HUES64 (cell line): ENCODE results near the gene MAPK14.

Source experiments
- H3K27ac ChIP-seq: 2 replicates; pipeline ENCODE4 v1.7.0; 2013; ENCODE audit warnings: low read depth, low read length, inconsistent platforms
- H3K27me3 ChIP-seq: 2 replicates; pipeline ENCODE4 v1.6.1; 2013; ENCODE audit warnings: mild to moderate bottlenecking, low read length; ENCODE audit not compliant: insufficient read depth
- H3K36me3 ChIP-seq: 2 replicates; pipeline ENCODE4 v1.6.1; 2013; ENCODE audit warnings: mild to moderate bottlenecking, low read length; ENCODE audit not compliant: insufficient read depth
- H3K4me1 ChIP-seq: 2 replicates; pipeline ENCODE4 v1.6.1; 2013; ENCODE audit warnings: mild to moderate bottlenecking, low read length, moderate library complexity; ENCODE audit not compliant: insufficient read depth
- H3K4me3 ChIP-seq: 2 replicates; pipeline ENCODE4 v1.5.1; 2013; ENCODE audit warnings: mild to moderate bottlenecking, low read length, moderate library complexity
- H3K9ac ChIP-seq: 2 replicates; pipeline ENCODE4 v1.6.1; 2013; ENCODE audit warnings: mild to moderate bottlenecking, low read depth, low read length
- H3K9me3 ChIP-seq: 2 replicates; pipeline ENCODE4 v1.6.1; 2013; ENCODE audit warnings: low read depth, low read length; ENCODE audit not compliant: insufficient read depth
- WGBS: fragments of 150-250, 120-280 bp; methylation state at CpG from one replicate; pipeline ENCODE4 v1.1.7; 2013; ENCODE audit warnings: missing lambda C conversion rate; 5-methylcytosine and 5-hydroxymethylcytosine counted together

Gene MAPK14

DNA sequence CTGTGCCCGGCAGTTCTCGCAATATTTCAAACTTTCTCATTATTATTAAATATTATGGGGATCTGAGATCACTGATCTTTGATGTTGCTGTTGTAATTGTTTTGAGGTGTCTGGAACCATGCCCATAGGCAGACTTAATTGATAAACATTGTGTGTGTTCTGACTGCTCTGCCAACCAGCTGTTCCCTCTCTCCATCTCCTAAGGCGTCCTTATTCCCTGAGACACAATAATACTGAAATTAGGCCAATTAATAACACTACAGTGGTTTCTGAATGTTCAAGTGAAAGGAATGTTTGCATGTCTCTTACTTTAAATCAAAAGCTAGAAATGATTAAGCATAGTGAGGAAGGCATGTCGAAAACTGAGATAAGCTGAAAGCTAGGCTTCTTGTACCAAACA, 7.6 kb downstream of the MAPK14 start:
- Histone ChIP-seq H3K36me3 (no peaks in the 10 kb centered on the region), H3K9ac (no peak overlapping the region), H3K27ac (no peak overlapping the region), H3K4me3 (no peak overlapping the region), H3K4me1 (peaks cover 20% of the 10 kb centered on the region), H3K27me3 (no peaks in the 10 kb centered on the region), H3K9me3 (no peaks in the 10 kb centered on the region)
- WGBS = 100% methylated on average over 1 of the region's 4 CpGs

GRCh38 chr6:36038120-36038876, 10.7 kb downstream of the MAPK14 start:
- no peaks in the 10 kb centered on the region for H3K9me3 ChIP-seq
- H3K27me3 ChIP-seq = no peaks in the 10 kb centered on the region
- no peak overlapping the region for H3K4me3 ChIP-seq
- H3K4me1 ChIP-seq = peaks cover 20% of the 10 kb centered on the region
- 0 out of 2 replicates have a peak overlapping the region, but pooled peaks have one; percentile 13 for H3K27ac ChIP-seq
- no peaks in the 10 kb centered on the region for H3K36me3 ChIP-seq
- WGBS = 86% methylated on average over 2 of the region's 4 CpGs
- no peak overlapping the region for H3K9ac ChIP-seq

DNA sequence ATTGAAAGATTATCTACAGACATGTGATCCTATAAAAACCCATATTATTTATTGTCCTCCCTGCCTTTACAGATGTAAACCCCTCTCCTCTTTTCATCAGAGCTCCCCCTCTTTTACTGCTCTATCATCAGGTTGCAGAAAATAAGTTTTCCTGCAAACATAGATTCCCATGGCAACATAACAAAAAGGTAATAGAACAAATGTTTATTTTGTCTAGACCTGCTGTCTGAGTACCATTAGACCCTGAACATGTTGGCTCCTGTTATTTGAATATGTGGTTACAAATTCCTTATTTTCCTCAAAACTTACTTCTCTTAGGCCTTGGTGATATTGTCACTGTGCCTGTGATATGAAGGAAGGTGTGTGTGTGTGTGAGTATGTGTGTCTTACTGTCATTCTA, 11.5 kb downstream of the MAPK14 start:
- no peak overlapping the region for H3K27ac ChIP-seq
- H3K9ac ChIP-seq = no peak overlapping the region
- no peak overlapping the region for H3K4me3 ChIP-seq
- peaks cover 14% of the 10 kb centered on the region for H3K4me1 ChIP-seq
- no peaks in the 10 kb centered on the region for H3K27me3 ChIP-seq
- H3K9me3 ChIP-seq = no peaks in the 10 kb centered on the region
- no peaks in the 10 kb centered on the region for H3K36me3 ChIP-seq

- Histone ChIP-seq H3K27ac (no peak overlapping the region), H3K4me1 (peaks cover 8% of the 10 kb centered on the region; the same call in 1 of the 2 replicates), H3K4me3 (no peak overlapping the region), H3K9ac (no peak overlapping the region), H3K27me3 (no peaks in the 10 kb centered on the region), H3K9me3 (no peaks in the 10 kb centered on the region), H3K36me3 (no peaks in the 10 kb centered on the region)
Measured at GRCh38 chr6:36040958-36041357, 13.3 kb downstream of the MAPK14 start.

GRCh38 chr6:36042618-36043260, 15.1 kb downstream of the MAPK14 start:
- Histone ChIP-seq H3K36me3 (no peaks in the 10 kb centered on the region), H3K9ac (no peak overlapping the region), H3K4me3 (no peak overlapping the region), H3K9me3 (no peaks in the 10 kb centered on the region), H3K27me3 (no peaks in the 10 kb centered on the region), H3K27ac (no peak overlapping the region), H3K4me1 (peaks cover 8% of the 10 kb centered on the region; the same call in 1 of the 2 replicates)
- WGBS = 93% methylated on average over 11 of the region's 12 CpGs

DNA sequence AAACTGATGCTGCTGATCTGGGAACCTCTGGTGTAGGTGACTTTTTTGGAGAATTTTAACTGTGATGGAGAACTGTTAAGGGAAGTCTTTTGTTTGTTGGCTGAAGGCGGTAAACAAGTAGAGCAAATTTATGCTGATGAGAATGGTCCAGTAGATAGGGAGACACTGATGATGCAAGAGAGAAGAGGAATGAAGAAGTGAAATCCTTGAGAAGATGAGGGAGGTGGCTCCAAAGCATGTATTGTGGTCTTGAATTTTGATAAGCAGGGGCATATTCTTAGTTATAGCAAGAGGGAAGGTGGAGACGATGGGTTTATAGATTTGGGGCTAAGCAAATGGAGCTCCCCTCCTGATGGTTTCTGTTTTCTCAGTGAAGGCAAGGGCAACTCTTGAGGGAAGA, 22.0 kb downstream of the MAPK14 start:
- H3K27ac ChIP-seq = no peak overlapping the region
- 91% methylated on average over 2 of the region's 2 CpGs for WGBS

DNA sequence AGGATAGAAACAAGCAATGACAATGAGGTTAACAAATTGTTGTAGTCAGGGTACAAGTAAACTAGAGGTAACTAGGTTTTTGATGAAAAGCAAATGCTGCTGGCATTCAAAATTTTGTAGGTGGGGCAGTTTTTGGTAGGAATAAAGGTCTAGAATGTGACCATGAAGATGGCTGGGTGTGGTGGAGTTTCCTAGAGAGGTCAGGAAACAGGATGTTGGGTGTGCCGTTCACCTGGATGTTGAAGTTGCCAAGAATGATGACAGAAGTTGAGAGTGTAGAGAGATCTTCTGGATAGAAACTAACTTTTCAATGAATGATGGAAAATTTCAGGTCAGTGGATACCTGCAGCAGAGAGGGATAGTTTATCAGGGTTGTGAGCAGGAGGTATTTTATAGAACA, 22.7 kb downstream of the MAPK14 start:
- Histone ChIP-seq H3K36me3 (peaks cover 26% of the 10 kb centered on the region), H3K27ac (no peak overlapping the region), H3K9me3 (no peaks in the 10 kb centered on the region), H3K4me1 (peaks cover 4% of the 10 kb centered on the region; the same call in 1 of the 2 replicates), H3K27me3 (no peaks in the 10 kb centered on the region), H3K4me3 (no peak overlapping the region), H3K9ac (no peak overlapping the region)
- WGBS = 95% methylated on average over 1 of the region's 1 CpG

More for the DNA sequence above, 22.0 kb downstream of the MAPK14 start:
- H3K27me3 ChIP-seq = no peaks in the 10 kb centered on the region
- peaks cover 4% of the 10 kb centered on the region; the same call in 1 of the 2 replicates for H3K4me1 ChIP-seq
- no peak overlapping the region for H3K4me3 ChIP-seq
- no peak overlapping the region for H3K9ac ChIP-seq
- no peaks in the 10 kb centered on the region for H3K9me3 ChIP-seq
- peaks cover 21% of the 10 kb centered on the region for H3K36me3 ChIP-seq

- Histone ChIP-seq H3K27ac (no peak overlapping the region), H3K36me3 (peaks cover 28% of the 10 kb centered on the region), H3K4me3 (no peak overlapping the region), H3K4me1 (peaks cover 4% of the 10 kb centered on the region; the same call in 1 of the 2 replicates), H3K9me3 (no peaks in the 10 kb centered on the region), H3K27me3 (no peaks in the 10 kb centered on the region), H3K9ac (no peak overlapping the region)
- 92% methylated on average over 16 of the region's 16 CpGs for WGBS
Measured at GRCh38 chr6:36050947-36051710, 23.5 kb downstream of the MAPK14 start.

DNA sequence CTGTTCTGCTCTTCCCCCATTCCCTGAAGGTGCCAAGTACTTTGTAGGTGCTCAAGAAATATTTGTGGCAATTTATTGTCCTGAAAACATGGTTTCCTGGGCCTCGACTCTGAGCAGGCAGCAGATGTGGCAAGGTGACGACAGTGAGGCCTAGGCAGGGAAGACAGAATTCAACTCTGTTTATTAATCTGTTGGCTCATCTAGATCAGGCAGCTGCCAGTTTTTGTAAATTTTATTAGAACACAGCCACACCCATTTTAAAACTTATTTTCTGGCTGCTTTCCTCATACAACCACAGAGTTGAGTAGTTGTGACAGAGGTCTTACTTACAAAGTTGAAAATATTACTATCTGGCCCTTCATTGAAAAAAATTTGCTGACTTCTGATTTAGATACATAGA, 24.5 kb downstream of the MAPK14 start:
- no peaks in the 10 kb centered on the region for H3K27me3 ChIP-seq
- 90% methylated on average over 2 of the region's 2 CpGs for WGBS
- H3K27ac ChIP-seq = no peak overlapping the region
- peaks cover 30% of the 10 kb centered on the region for H3K36me3 ChIP-seq
- H3K9ac ChIP-seq = no peak overlapping the region
- H3K4me3 ChIP-seq = no peak overlapping the region
- no peaks in the 10 kb centered on the region for H3K9me3 ChIP-seq
- H3K4me1 ChIP-seq = peaks cover 4% of the 10 kb centered on the region; the same call in 1 of the 2 replicates

- H3K36me3 ChIP-seq = peaks cover 30% of the 10 kb centered on the region
- no peaks in the 10 kb centered on the region for H3K9me3 ChIP-seq
- no peak overlapping the region for H3K9ac ChIP-seq
- 87% methylated on average over 2 of the region's 2 CpGs for WGBS
- H3K4me3 ChIP-seq = no peak overlapping the region
- H3K27ac ChIP-seq = no peak overlapping the region
- H3K27me3 ChIP-seq = no peaks in the 10 kb centered on the region
- H3K4me1 ChIP-seq = peaks cover 4% of the 10 kb centered on the region; the same call in 1 of the 2 replicates
Measured at GRCh38 chr6:36053878-36054277, 26.3 kb downstream of the MAPK14 start.

- no peaks in the 10 kb centered on the region for H3K27me3 ChIP-seq
- H3K9me3 ChIP-seq = no peaks in the 10 kb centered on the region
- no peak overlapping the region for H3K4me3 ChIP-seq
- H3K9ac ChIP-seq = no peak overlapping the region
- H3K27ac ChIP-seq = no peak overlapping the region
- H3K4me1 ChIP-seq = peaks cover 4% of the 10 kb centered on the region; the same call in 1 of the 2 replicates
- 95% methylated on average over 2 of the region's 2 CpGs for WGBS
- peaks cover 33% of the 10 kb centered on the region for H3K36me3 ChIP-seq
Measured at GRCh38 chr6:36054415-36054814, 26.8 kb downstream of the MAPK14 start.
